Ascending aorta (tissue), 2 donors: Measurements from ENCODE around the gene PSMB9. TPM values are rescaled to one million over a fixed set of nuclear protein-coding genes. Genes with fewer than 3 reads are reported as not detected.
A peak's percentile ranks its signal among the peaks of the same experiment; 100 is the strongest.
"Not testable (repeated sequence)": the region's sequence is repeated elsewhere in the genome, so short reads cannot be mapped to it uniquely, and the experiment has no call there.

Experiments
- DNase-seq, 2 donors: peaks; one replicate each; pipeline ENCODE4 v3.0.0-alpha.2; 2019; ENCODE audit warnings: low spot score in 2 of 2
- H3K27ac ChIP-seq, 2 donors: fragments of 200-600 bp; sonication (generic); one replicate each; pipeline ENCODE4 v1.5.1; 2016 to 2017; ENCODE audit warnings: mild to moderate bottlenecking in 1 of 2
- H3K27me3 ChIP-seq: fragments of 200-600 bp; sonication (generic); one replicate; pipeline ENCODE4 v1.5.1; 2017
- H3K36me3 ChIP-seq, 2 donors: fragments of 200-600 bp; sonication (generic); one replicate each; pipeline ENCODE4 v1.5.1; 2016
- H3K4me1 ChIP-seq, 2 donors: fragments of 200-600 bp; sonication (generic); one replicate each; pipeline ENCODE4 v1.5.1; 2016 to 2017; ENCODE audit warnings: mild to moderate bottlenecking in 1 of 2
- H3K4me3 ChIP-seq, 2 donors: fragments of 200-600 bp; sonication (generic); one replicate each; pipeline ENCODE4 v1.5.1; 2016 to 2017; ENCODE audit warnings: mild to moderate bottlenecking in 1 of 2
- H3K9me3 ChIP-seq, 2 donors: fragments of 200-600 bp; sonication (generic); one replicate each; pipeline ENCODE4 v1.5.1; 2016
- intact Hi-C: fragments of 100-400 bp; cut with DNase I; formaldehyde crosslinking; loops from one replicate; pipeline ENCODE4 v1.15.1; 2023
- total RNA-seq: library from RNA; depleted of rRNA; stranded (reverse); fragments of >200 nt; gene quantifications from one replicate; pipeline ENCODE4 v1.1.0, GENCODE V29; 2016
- TF ChIP-seq, protein P1 (sequence below), 3 experiments: fragments of 200-600 bp in 2 of 3; fragments of 450-650 bp in 1 of 3; sonication (generic) in 2 of 3; IDR thresholded peaks; one replicate each; pipeline ENCODE4 v1.5.1; 2016 to 2019; ENCODE audit warnings: antibody characterized with exemption in 3 of 3, mild to moderate bottlenecking in 1 of 3, moderate library complexity in 1 of 3

PSMB9 gene
- total RNA-seq, 1 donor from 2014 or later, result 42.8 TPM

DNA sequence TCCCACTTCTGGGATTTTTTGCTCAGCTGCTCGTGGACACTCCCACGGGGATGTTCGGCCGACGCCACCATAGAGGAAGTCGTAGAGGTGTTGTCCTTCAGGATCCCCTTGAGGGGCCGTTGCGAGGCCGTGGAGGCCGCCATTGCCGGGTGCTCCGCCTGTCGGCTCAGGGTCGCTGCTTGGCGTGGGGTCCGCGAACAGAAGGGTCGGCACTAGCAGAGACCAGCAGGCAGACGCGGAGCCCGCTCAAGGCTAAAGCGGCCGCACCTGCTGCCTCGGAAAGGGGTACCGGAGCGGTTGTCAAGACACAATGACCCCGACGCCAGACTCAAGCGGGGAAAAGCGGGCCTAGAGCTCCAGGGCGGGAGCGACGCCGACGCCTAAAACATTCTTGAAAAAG, 25.7 kb downstream of the PSMB9 start:
- Histone ChIP-seq H3K27ac (no peak overlapping the region), H3K36me3 (no peaks in the 10 kb centered on the region), H3K4me1 (peaks cover 0 to 2% of the 10 kb centered on the region in 2 donors), H3K27me3 (no peaks in the 10 kb centered on the region), H3K4me3 (no peak overlapping the region), H3K9me3 (no peaks in the 10 kb centered on the region)
- TF ChIP-seq, protein P1, sequence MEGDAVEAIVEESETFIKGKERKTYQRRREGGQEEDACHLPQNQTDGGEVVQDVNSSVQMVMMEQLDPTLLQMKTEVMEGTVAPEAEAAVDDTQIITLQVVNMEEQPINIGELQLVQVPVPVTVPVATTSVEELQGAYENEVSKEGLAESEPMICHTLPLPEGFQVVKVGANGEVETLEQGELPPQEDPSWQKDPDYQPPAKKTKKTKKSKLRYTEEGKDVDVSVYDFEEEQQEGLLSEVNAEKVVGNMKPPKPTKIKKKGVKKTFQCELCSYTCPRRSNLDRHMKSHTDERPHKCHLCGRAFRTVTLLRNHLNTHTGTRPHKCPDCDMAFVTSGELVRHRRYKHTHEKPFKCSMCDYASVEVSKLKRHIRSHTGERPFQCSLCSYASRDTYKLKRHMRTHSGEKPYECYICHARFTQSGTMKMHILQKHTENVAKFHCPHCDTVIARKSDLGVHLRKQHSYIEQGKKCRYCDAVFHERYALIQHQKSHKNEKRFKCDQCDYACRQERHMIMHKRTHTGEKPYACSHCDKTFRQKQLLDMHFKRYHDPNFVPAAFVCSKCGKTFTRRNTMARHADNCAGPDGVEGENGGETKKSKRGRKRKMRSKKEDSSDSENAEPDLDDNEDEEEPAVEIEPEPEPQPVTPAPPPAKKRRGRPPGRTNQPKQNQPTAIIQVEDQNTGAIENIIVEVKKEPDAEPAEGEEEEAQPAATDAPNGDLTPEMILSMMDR (IDR thresholded peaks at IDR 0.05), result no peak
- no peak for DNase-seq
- intact Hi-C loops, result no loop called here

DNA sequence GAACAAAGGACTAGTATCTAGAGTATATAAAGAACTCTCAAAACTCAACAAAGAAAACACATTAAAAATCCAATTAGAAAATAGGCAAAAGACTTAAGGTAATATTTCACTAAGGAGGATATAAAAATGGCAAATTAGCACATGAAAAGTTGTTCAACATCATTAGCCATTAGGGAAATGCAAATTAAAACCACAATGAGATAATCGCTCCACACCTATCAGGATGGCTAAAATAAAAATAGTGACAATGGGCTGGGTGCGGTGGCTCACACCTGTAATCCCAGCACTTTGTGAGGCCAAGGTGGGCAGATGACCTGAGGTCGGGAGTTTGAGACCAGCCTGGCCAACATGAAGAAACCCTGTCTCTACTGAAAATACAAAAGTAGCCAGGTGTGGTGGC, 27.0 kb downstream of the PSMB9 start:
- DNase-seq, intact Hi-C loops, H3K4me3 ChIP-seq, H3K4me1 ChIP-seq, H3K27me3 ChIP-seq, H3K36me3 ChIP-seq, H3K9me3 ChIP-seq, H3K27ac ChIP-seq: not testable (repeated sequence)

DNA sequence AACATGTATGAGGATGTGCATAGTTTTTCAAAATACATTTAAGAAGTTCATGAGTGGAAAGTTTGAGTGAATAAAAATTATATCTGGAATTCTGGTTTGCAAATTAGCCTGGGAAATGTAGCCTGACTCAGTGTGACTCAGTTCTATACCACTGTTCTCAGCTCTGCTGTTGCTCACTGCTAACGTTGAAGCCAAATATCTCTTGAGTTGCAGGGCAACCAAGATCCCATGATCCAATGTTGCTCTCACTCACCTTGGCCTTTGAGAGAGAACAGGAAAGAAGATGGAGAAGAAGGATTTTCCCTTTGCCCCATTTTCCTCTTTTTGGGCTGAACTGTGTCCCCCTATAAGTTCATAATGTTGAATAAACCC, 28.9 kb downstream of the PSMB9 start:
- Histone ChIP-seq H3K27ac (no peak overlapping the region), H3K27me3 (no peaks in the 10 kb centered on the region), H3K36me3 (no peaks in the 10 kb centered on the region), H3K4me3 (no peak overlapping the region), H3K4me1 (peaks cover 0 to 2% of the 10 kb centered on the region in 2 donors), H3K9me3 (no peaks in the 10 kb centered on the region)
- no peak for DNase-seq
- TF ChIP-seq, protein P1 (IDR thresholded peaks at IDR 0.05), result no peak
- intact Hi-C loops, result no loop called here

DNA sequence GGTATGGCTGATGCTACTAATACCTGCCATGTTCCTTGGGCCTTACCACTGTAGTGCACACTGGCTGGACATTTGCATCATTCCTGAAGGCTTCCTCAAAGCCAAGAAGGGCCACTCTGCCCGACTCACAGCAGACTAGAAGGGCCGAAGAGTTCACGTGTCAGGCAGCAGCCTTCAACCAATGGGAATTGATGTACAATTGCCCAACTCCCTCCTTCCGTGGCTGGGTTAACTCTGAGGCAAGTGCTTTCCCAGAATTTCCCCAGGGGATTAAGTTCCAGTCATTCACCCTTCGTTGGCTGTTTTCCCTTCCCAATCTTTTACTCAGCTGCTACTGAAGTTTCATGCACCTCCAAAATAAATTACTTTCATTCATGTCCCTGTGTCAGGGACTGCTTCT, 29.8 kb downstream of the PSMB9 start:
- Histone ChIP-seq H3K4me1 (peaks cover 0 to 2% of the 10 kb centered on the region in 2 donors), H3K4me3 (no peak overlapping the region), H3K27me3 (no peaks in the 10 kb centered on the region), H3K9me3 (no peaks in the 10 kb centered on the region), H3K36me3 (no peaks in the 10 kb centered on the region), H3K27ac (no peak overlapping the region)
- TF ChIP-seq, protein P1 (IDR thresholded peaks at IDR 0.05), result no peak
- DNase-seq, result peak; percentile 25 to 78
- intact Hi-C loops, result loop anchor here (2.0 kb wide), 1 partner anchor 49 kb away; no protein-coding TSS in a partner anchor

DNA sequence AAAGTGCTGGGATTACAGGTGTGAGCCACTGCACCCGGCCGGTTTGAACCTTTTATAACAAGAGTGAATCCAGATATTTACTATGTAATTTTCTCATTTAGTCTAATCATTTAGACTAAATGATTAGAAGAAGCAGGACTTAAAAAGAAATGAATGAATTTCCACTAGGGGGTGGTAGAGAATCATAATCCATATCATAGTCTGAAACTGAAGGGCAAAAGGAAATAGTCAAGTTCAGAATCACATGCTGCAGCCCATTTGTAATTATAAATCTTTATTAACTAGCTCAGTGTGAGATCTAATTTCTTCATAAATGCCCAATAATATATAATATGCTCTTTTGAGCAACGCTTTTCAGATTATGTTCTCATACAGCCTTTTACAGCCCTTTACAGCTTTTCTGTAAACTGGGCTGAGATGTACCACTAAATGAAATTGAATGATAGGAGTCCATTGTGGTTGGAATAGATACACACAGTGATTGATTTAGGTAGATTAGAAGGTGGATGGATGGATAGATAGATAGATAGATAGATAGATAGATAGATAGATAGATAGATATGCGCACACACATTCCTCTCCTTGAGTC, 31.8 kb downstream of the PSMB9 start:
- H3K36me3 ChIP-seq, result no peaks in the 10 kb centered on the region
- H3K4me1 ChIP-seq, result peaks cover 0 to 2% of the 10 kb centered on the region in 2 donors
- no peaks in the 10 kb centered on the region for H3K9me3 ChIP-seq
- intact Hi-C loops, result loop anchor here (1.0 to 5.0 kb wide), 4 partner anchors 47 to 362 kb away; partner anchors contain the start of gene HLA-DMA
- H3K4me3 ChIP-seq, result no peak overlapping the region
- TF ChIP-seq, protein P1 (IDR thresholded peaks at IDR 0.05), result peak; percentile 56 to 64 (median 63)
- DNase-seq, result no peak
- no peak overlapping the region for H3K27ac ChIP-seq
- H3K27me3 ChIP-seq, result no peaks in the 10 kb centered on the region

DNA sequence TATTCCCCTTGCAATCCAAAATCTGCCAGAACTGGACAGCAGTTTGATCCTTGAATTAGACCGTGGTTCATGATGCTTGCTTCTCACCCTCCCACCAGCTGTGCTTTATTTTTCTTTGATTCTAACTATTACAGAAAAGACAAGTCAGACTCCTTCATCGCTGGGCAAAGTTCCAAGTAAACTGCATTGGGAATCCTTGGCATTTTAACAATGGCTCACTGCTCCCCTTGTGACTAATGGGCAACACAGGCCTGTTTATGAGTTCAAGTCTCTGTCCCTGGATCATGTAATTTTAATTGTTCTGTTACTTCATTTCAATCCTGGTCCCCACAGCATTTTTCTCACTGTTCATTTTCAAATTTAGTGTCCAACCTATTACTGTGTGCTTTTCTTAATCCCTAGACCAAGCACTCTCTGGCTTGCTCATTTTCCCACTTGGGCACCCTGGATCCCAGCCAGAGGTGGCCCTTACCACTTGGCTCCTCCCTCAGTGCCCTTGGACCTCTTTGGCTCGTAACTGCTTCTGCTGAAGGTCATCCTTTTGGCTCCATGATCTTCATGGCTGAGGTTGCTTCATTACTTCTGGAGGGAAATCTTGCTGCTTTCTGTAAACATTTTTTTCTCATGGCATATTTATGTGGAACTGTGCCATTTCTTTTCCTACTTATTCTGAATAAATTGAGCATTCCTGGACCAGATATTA, 32.8 kb downstream of the PSMB9 start:
- Histone ChIP-seq H3K27ac (no peak overlapping the region), H3K36me3 (no peaks in the 10 kb centered on the region), H3K27me3 (no peaks in the 10 kb centered on the region), H3K4me3 (no peak overlapping the region), H3K4me1 (peaks cover 0 to 2% of the 10 kb centered on the region in 2 donors), H3K9me3 (no peaks in the 10 kb centered on the region)
- TF ChIP-seq, protein P1 (IDR thresholded peaks at IDR 0.05), result no peak
- intact Hi-C loops, result loop anchor here (5.0 kb wide), 1 partner anchor 360 kb away; no protein-coding TSS in a partner anchor
- no peak for DNase-seq
